Astrocyte (in vitro differentiated cells and primary cell): ENCODE measurements around the gene SLC4A3. TPM values are rescaled to one million over a fixed set of nuclear protein-coding genes. Genes with fewer than 3 reads are reported as not detected.
"Not testable (repeated sequence)": the region's sequence is repeated elsewhere in the genome, so short reads cannot be mapped to it uniquely, and the experiment has no call there.

ENCODE experiments used
- DNase-seq: peaks from one replicate; pipeline ENCODE4 v3.0.0-alpha.2; 2010; ENCODE audit warnings: low read depth
- FAIRE-seq: peaks from 2 replicates; lab custom pipeline; 2011; peaks lifted over from hg19 to GRCh38; lab: Jason Lieb, UNC
- H2AFZ ChIP-seq: 2 replicates; pipeline ENCODE4 v1.6.0; 2012; ENCODE audit warnings: low read depth, low read length, inconsistent platforms
- H3K27ac ChIP-seq: 2 replicates; pipeline ENCODE4 v1.5.1; 2011; ENCODE audit warnings: low read depth, low read length, inconsistent platforms
- H3K27me3 ChIP-seq: 2 replicates; pipeline ENCODE4 v1.6.0; 2011; ENCODE audit warnings: low read length, inconsistent platforms; ENCODE audit not compliant: insufficient read depth
- H3K36me3 ChIP-seq: 2 replicates; pipeline ENCODE4 v1.5.1; 2011; ENCODE audit warnings: low read length, inconsistent platforms; ENCODE audit not compliant: insufficient read depth
- H3K4me1 ChIP-seq: 2 replicates; pipeline ENCODE4 v1.5.1; 2011; ENCODE audit warnings: low read length, inconsistent platforms; ENCODE audit not compliant: insufficient read depth
- H3K4me2 ChIP-seq: 2 replicates; pipeline ENCODE4 v1.6.0; 2012; ENCODE audit warnings: low read length, inconsistent platforms
- H3K4me3 ChIP-seq: 2 replicates; pipeline ENCODE4 v1.5.1; 2011; ENCODE audit warnings: low read depth, mild to moderate bottlenecking, low read length, inconsistent platforms; ENCODE audit not compliant: insufficient read depth
- H3K79me2 ChIP-seq: 2 replicates; pipeline ENCODE4 v1.6.0; 2012; ENCODE audit warnings: mild to moderate bottlenecking, low read length, inconsistent platforms; ENCODE audit not compliant: insufficient read depth
- H3K9ac ChIP-seq: 2 replicates; pipeline ENCODE4 v1.6.0; 2012; ENCODE audit warnings: mild to moderate bottlenecking, low read length, inconsistent platforms
- H3K9me3 ChIP-seq: 2 replicates; pipeline ENCODE4 v1.5.1; 2012; ENCODE audit warnings: low read depth, mild to moderate bottlenecking, low read length, inconsistent platforms; ENCODE audit not compliant: insufficient read depth
- H4K20me1 ChIP-seq: 2 replicates; pipeline ENCODE4 v1.6.0; 2012; ENCODE audit warnings: low read length, inconsistent platforms; ENCODE audit not compliant: insufficient read depth
- H3K27ac Mint-ChIP-seq: one replicate; pipeline ENCODE4 v1.8.0; 2021; ENCODE audit warnings: mild to moderate bottlenecking, mixed read lengths; ENCODE audit not compliant: unreplicated experiment
- H3K27me3 Mint-ChIP-seq: one replicate; pipeline ENCODE4 v1.8.0; 2021; ENCODE audit warnings: low read depth, mixed read lengths; ENCODE audit not compliant: unreplicated experiment
- H3K36me3 Mint-ChIP-seq: one replicate; pipeline ENCODE4 v1.8.0; 2021; ENCODE audit warnings: low read depth, mixed read lengths; ENCODE audit not compliant: unreplicated experiment
- H3K4me1 Mint-ChIP-seq: one replicate; pipeline ENCODE4 v1.8.0; 2021; ENCODE audit warnings: low read depth, mixed read lengths; ENCODE audit not compliant: unreplicated experiment
- H3K4me3 Mint-ChIP-seq: one replicate; pipeline ENCODE4 v1.8.0; 2021; ENCODE audit warnings: mild to moderate bottlenecking, moderate library complexity, mixed read lengths; ENCODE audit not compliant: unreplicated experiment
- H3K9me3 Mint-ChIP-seq: one replicate; pipeline ENCODE4 v1.8.0; 2021; ENCODE audit warnings: mild to moderate bottlenecking, mixed read lengths; ENCODE audit not compliant: unreplicated experiment
- CTCF ChIP-seq: IDR thresholded peaks from 2 replicates; pipeline ENCODE4 v1.5.1; 2011; ENCODE audit warnings: low read depth, mild to moderate bottlenecking, inconsistent platforms, low read length, moderate library complexity; ENCODE audit not compliant: insufficient read depth
- EZH2 ChIP-seq: IDR thresholded peaks from 2 replicates; pipeline ENCODE4 v1.6.1; 2012; ENCODE audit warnings: mild to moderate bottlenecking, low read length, inconsistent platforms; ENCODE audit not compliant: insufficient read depth
- total RNA-seq: library from RNA; stranded (reverse); gene quantifications from 2 replicates; pipeline ENCODE4 v1.2.1, GENCODE V29; 2021

SLC4A3 gene
- total RNA-seq, 1 donor from 2014 or later: 11.2 TPM

DNA sequence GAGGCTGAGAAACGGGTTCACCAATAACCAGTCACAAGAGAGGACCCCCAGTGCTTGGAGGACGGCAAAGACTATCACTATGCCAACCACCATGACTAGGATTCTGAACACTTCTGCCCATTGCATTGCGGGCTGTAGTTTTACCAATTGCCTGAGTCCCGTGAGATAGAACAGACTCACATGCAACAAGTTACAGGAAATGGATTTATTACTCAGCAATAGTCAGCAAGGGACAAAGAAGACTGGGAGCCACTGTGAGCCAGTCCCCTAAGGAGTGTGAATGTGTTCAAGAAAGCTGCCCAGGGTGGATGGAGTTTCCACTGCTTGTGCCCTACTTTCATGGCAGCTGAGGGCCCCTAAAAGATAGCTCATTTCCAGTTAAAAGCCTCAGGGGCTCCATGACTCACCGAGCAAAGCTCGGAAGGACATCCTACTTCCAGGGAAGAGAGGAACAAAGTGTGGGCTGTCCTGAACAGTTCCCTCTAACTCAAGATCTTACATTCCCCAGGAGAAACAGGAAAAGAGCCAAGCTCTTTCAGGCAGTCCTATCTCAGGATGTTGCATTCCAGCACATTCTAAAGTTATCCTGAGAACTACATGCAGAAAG is 54.4 kb downstream of the SLC4A3 start:
- TF ChIP-seq EZH2: no peak
- no peak for TF ChIP-seq CTCF
- Mint-ChIP-seq H3K36me3 (no peaks in the 10 kb centered on the region), H3K9me3 (peaks cover 6% of the 10 kb centered on the region), H3K4me3 (no peak overlapping the region), H3K4me1 (peaks cover 20% of the 10 kb centered on the region), H3K27me3 (no peaks in the 10 kb centered on the region), H3K27ac (no peak overlapping the region)
- H2AFZ ChIP-seq: peak overlapping the region; percentile 65
- no peak overlapping the region for H3K4me3 ChIP-seq
- H3K9me3 ChIP-seq: no peaks in the 10 kb centered on the region
- FAIRE-seq (peak; percentile 32), DNase-seq (peak; percentile 69)
- H4K20me1 ChIP-seq: no peaks in the 10 kb centered on the region
- H3K36me3 ChIP-seq: no peaks in the 10 kb centered on the region
- H3K4me1 ChIP-seq: peaks cover 23% of the 10 kb centered on the region
- no peaks in the 10 kb centered on the region for H3K27me3 ChIP-seq
- no peak overlapping the region for H3K9ac ChIP-seq
- peak overlapping the region; percentile 48 for H3K27ac ChIP-seq
- H3K79me2 ChIP-seq: no peaks in the 10 kb centered on the region
- H3K4me2 ChIP-seq: peak overlapping the region; percentile 32

DNA sequence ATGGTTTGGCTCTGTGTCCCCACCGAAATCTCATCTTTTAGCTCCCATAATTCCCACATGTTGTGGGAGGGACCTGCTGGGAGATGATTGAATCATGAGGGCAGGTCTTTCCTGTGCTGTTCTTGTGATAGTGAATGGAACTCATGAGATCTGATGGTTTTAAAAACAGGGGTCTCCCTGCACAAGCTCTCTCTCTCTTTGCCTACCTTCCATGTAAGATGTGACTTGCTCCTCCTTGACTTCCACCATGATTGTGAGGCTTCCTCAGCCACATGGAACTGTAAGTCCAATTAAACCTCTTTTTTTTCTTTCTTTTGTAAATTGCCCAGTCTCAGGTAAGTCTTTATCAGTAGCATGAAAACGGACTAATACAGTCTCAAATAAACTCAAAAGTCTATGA is 56.0 kb downstream of the SLC4A3 start:
- not testable (repeated sequence) for H3K36me3 ChIP-seq, DNase-seq

GRCh38 chr2:219684721-219685689 is 57.6 kb downstream of the SLC4A3 start:
- Mint-ChIP-seq H3K4me3 (no peak overlapping the region), H3K27ac (peak overlapping the region; percentile 7), H3K27me3 (no peaks in the 10 kb centered on the region), H3K9me3 (peaks cover 4% of the 10 kb centered on the region), H3K36me3 (no peaks in the 10 kb centered on the region), H3K4me1 (peaks cover 37% of the 10 kb centered on the region)
- no peaks in the 10 kb centered on the region for H3K79me2 ChIP-seq
- DNase-seq (peak; percentile 33), FAIRE-seq (peak; percentile 17)
- H3K4me2 ChIP-seq: peak overlapping the region; percentile 76
- H4K20me1 ChIP-seq: no peaks in the 10 kb centered on the region
- H3K9me3 ChIP-seq: no peaks in the 10 kb centered on the region
- H3K9ac ChIP-seq: peak overlapping the region; percentile 68
- H3K27me3 ChIP-seq: no peaks in the 10 kb centered on the region
- peaks cover 51% of the 10 kb centered on the region for H3K4me1 ChIP-seq
- TF ChIP-seq CTCF (no peak), EZH2 (no peak)
- peak overlapping the region; percentile 37 for H2AFZ ChIP-seq
- peak overlapping the region; percentile 48 for H3K27ac ChIP-seq
- H3K36me3 ChIP-seq: no peaks in the 10 kb centered on the region
- H3K4me3 ChIP-seq: no peak overlapping the region

More for the DNA sequence above, 56.0 kb downstream of the SLC4A3 start:
- H3K4me1 ChIP-seq: peaks cover 39% of the 10 kb centered on the region
- not testable (repeated sequence) for H3K9me3 Mint-ChIP-seq, H4K20me1 ChIP-seq, H3K9ac ChIP-seq, H2AFZ ChIP-seq, H3K36me3 Mint-ChIP-seq, H3K79me2 ChIP-seq, H3K4me3 Mint-ChIP-seq, H3K4me3 ChIP-seq, H3K27ac ChIP-seq, H3K27me3 ChIP-seq, H3K4me2 ChIP-seq, FAIRE-seq, H3K27ac Mint-ChIP-seq, H3K27me3 Mint-ChIP-seq, H3K9me3 ChIP-seq
- H3K4me1 Mint-ChIP-seq: peaks cover 28% of the 10 kb centered on the region
